Measurements from ENCODE around the gene NUP50.

The NUP50 gene

DNA sequence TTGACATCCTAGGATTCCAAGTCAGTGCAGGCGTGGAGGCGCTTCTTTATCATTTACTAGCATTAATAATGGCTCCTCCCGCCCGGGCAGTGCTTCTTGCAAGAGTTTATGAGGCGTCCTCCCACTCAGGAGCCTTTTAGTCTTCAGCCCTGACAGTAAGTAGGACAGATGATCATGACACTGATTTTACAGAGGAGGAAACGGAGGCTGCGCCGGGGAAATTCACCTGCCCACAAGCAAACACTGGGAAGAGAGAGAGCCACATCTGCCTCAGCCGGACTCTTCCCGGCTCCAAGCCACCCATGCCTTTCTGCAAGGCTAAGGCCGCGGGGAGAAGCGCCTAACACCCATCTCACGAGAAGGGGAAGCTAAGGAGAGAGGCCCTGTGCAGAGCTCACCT is 41.1 kb downstream of the NUP50 start:
- Histone ChIP-seq H3K79me2 (ENCODE audit: control insufficient read depth, insufficient read depth, low read length, poor library complexity) (peaks cover 7% of the 10 kb centered on the region), H2BK5ac (ENCODE audit: low read depth, low read length, poor library complexity) (no peak overlapping the region), H2BK120ac (ENCODE audit: insufficient read depth, low read length, poor library complexity) (no peak overlapping the region), H4K12ac (ENCODE audit: low read depth, low read length) (no peak overlapping the region), H3K4me2 (ENCODE audit: low read length) (no peak overlapping the region), H3K4ac (ENCODE audit: low read depth, low read length) (no peak overlapping the region), H3K9me3 (ENCODE audit: insufficient read depth, low read depth, low read length) (peaks cover 1% of the 10 kb centered on the region), H3K4me1 (ENCODE audit: control insufficient read depth in 1 of 2, insufficient read depth in 2 of 2, low read length in 2 of 2) (peaks cover 37 to 39% of the 10 kb centered on the region in 2 experiments), H2AK5ac (ENCODE audit: low read length) (no peak overlapping the region), H3K9ac (ENCODE audit: low read length) (no peak overlapping the region), H4K91ac (ENCODE audit: low read depth, low read length) (no peak overlapping the region), H3K4me3 (ENCODE audit: low read depth, low read length) (no peak overlapping the region), H3K23ac (ENCODE audit: low read length) (no peak overlapping the region), H3K14ac (ENCODE audit: low read length) (no peak overlapping the region), H3K36me3 (ENCODE audit: control insufficient read depth in 1 of 2, insufficient read depth in 2 of 2, low read length in 2 of 2) (peaks cover 25 to 31% of the 10 kb centered on the region in 2 experiments), H3K27ac (ENCODE audit: low read depth, low read length) (no peak overlapping the region), H4K8ac (ENCODE audit: low read depth, low read length) (no peak overlapping the region), H2BK12ac (ENCODE audit: low read length) (no peak overlapping the region), H2AFZ (ENCODE audit: insufficient read depth, low read length, poor library complexity) (no peak overlapping the region), H3K18ac (ENCODE audit: low read length) (no peak overlapping the region), H3K27me3 (ENCODE audit: insufficient read depth, low read length) (no peaks in the 10 kb centered on the region), H3K79me1 (ENCODE audit: low read length) (peaks cover 14% of the 10 kb centered on the region)
- WGBS (ENCODE audit: extremely low coverage, insufficient coverage, insufficient read length): no CpG with 5 or more reads among the region's 14 CpGs
- DNase-seq: no peak

DNA sequence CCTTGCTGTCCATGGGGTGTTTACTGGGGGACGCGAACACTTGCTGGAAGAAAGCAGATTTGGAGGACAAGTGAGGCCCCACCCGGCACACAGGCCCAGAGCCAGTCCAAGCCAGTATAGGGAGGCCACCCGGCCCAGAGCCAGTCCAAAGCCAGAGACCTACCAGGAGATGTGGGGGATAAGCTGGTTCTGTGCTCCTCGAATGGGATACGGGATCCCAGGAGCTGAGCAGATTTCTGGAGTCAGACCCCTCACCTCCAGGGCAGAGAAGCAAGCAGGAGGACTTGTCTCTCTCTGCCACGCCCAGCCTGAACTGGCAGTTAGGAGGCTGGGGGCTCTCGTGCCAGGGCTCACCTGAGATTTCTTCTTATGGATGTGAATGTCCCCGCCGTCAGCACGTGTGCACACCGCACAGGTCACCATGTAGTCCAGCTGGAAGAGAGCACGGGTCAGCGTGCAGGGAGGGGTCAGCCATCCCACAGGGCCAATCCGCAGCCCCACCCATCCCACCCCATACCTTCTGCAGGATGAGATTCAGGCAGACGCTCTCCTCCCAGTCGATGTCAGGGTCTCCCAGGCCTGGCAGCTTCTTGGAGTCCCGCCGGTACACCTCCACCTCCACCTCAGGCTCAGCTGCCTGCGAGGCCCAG is 41.7 kb downstream of the NUP50 start:
- no peak overlapping the region for H3K27ac ChIP-seq (ENCODE audit: low read depth, low read length)
- H3K79me1 ChIP-seq (ENCODE audit: low read length): peaks cover 10% of the 10 kb centered on the region
- H3K14ac ChIP-seq (ENCODE audit: low read length): no peak overlapping the region
- WGBS (ENCODE audit: extremely low coverage, insufficient coverage, insufficient read length): no CpG with 5 or more reads among the region's 20 CpGs
- H3K36me3 ChIP-seq (ENCODE audit: control insufficient read depth in 1 of 2, insufficient read depth in 2 of 2, low read length in 2 of 2): peaks cover 26 to 33% of the 10 kb centered on the region in 2 experiments
- H4K12ac ChIP-seq (ENCODE audit: low read depth, low read length): no peak overlapping the region
- H2BK120ac ChIP-seq (ENCODE audit: insufficient read depth, low read length, poor library complexity): no peak overlapping the region
- no peak overlapping the region for H3K4me3 ChIP-seq (ENCODE audit: low read depth, low read length)
- no peak for DNase-seq
- H3K18ac ChIP-seq (ENCODE audit: low read length): no peak overlapping the region
- H3K23ac ChIP-seq (ENCODE audit: low read length): no peak overlapping the region
- H2AFZ ChIP-seq (ENCODE audit: insufficient read depth, low read length, poor library complexity): no peak overlapping the region
- peaks cover 1% of the 10 kb centered on the region for H3K9me3 ChIP-seq (ENCODE audit: insufficient read depth, low read depth, low read length)
- no peak overlapping the region for H3K4me2 ChIP-seq (ENCODE audit: low read length)
- peaks cover 5% of the 10 kb centered on the region for H3K79me2 ChIP-seq (ENCODE audit: control insufficient read depth, insufficient read depth, low read length, poor library complexity)
- no peak overlapping the region for H3K9ac ChIP-seq (ENCODE audit: low read length)
- H3K4me1 ChIP-seq (ENCODE audit: control insufficient read depth in 1 of 2, insufficient read depth in 2 of 2, low read length in 2 of 2): peaks cover 38 to 40% of the 10 kb centered on the region in 2 experiments
- no peak overlapping the region for H2BK5ac ChIP-seq (ENCODE audit: low read depth, low read length, poor library complexity)
- no peak overlapping the region for H2AK5ac ChIP-seq (ENCODE audit: low read length)
- H3K27me3 ChIP-seq (ENCODE audit: insufficient read depth, low read length): no peaks in the 10 kb centered on the region
- H3K4ac ChIP-seq (ENCODE audit: low read depth, low read length): no peak overlapping the region
- no peak overlapping the region for H2BK12ac ChIP-seq (ENCODE audit: low read length)
- H4K8ac ChIP-seq (ENCODE audit: low read depth, low read length): no peak overlapping the region
- no peak overlapping the region for H4K91ac ChIP-seq (ENCODE audit: low read depth, low read length)

DNA sequence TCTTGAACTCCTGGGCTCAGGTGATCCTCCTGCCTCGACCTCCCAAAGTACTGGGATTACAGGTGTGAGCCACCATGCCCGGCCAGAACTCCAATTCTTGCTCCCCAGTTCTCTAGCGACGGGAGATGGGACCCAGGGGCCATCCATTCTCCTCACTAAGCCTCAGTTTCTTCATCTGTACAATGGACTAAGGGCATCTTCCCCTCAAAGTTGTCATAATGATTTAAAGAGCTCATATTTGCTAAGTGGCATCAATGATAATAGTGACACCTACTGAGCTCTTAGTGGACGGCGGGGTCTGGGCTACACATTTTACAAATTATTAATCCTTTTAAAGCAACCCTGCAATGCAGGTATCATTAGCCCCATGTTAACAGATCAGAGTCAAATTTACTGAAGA is 42.5 kb downstream of the NUP50 start:
- no peak overlapping the region for H3K23ac ChIP-seq (ENCODE audit: low read length)
- H4K91ac ChIP-seq (ENCODE audit: low read depth, low read length): no peak overlapping the region
- H3K4me3 ChIP-seq (ENCODE audit: low read depth, low read length): no peak overlapping the region
- H3K4ac ChIP-seq (ENCODE audit: low read depth, low read length): no peak overlapping the region
- H4K12ac ChIP-seq (ENCODE audit: low read depth, low read length): no peak overlapping the region
- H2BK120ac ChIP-seq (ENCODE audit: insufficient read depth, low read length, poor library complexity): no peak overlapping the region
- no peak overlapping the region for H3K14ac ChIP-seq (ENCODE audit: low read length)
- peaks cover 1% of the 10 kb centered on the region for H3K9me3 ChIP-seq (ENCODE audit: insufficient read depth, low read depth, low read length)
- no peak overlapping the region for H4K8ac ChIP-seq (ENCODE audit: low read depth, low read length)
- no peaks in the 10 kb centered on the region for H3K79me2 ChIP-seq (ENCODE audit: control insufficient read depth, insufficient read depth, low read length, poor library complexity)
- H3K9ac ChIP-seq (ENCODE audit: low read length): no peak overlapping the region
- H3K27ac ChIP-seq (ENCODE audit: low read depth, low read length): no peak overlapping the region
- no peak overlapping the region for H2BK5ac ChIP-seq (ENCODE audit: low read depth, low read length, poor library complexity)
- DNase-seq: no peak
- no peaks in the 10 kb centered on the region for H3K27me3 ChIP-seq (ENCODE audit: insufficient read depth, low read length)
- H3K18ac ChIP-seq (ENCODE audit: low read length): no peak overlapping the region
- peaks cover 10% of the 10 kb centered on the region for H3K79me1 ChIP-seq (ENCODE audit: low read length)
- WGBS (ENCODE audit: extremely low coverage, insufficient coverage, insufficient read length): no CpG with 5 or more reads among the region's 6 CpGs
- H3K36me3 ChIP-seq (ENCODE audit: control insufficient read depth in 1 of 2, insufficient read depth in 2 of 2, low read length in 2 of 2): peaks cover 27 to 38% of the 10 kb centered on the region in 2 experiments
- H2AFZ ChIP-seq (ENCODE audit: insufficient read depth, low read length, poor library complexity): no peak overlapping the region
- no peak overlapping the region for H2BK12ac ChIP-seq (ENCODE audit: low read length)
- H2AK5ac ChIP-seq (ENCODE audit: low read length): no peak overlapping the region
- peaks cover 30 to 32% of the 10 kb centered on the region in 2 experiments for H3K4me1 ChIP-seq (ENCODE audit: control insufficient read depth in 1 of 2, insufficient read depth in 2 of 2, low read length in 2 of 2)
- no peak overlapping the region for H3K4me2 ChIP-seq (ENCODE audit: low read length)

DNA sequence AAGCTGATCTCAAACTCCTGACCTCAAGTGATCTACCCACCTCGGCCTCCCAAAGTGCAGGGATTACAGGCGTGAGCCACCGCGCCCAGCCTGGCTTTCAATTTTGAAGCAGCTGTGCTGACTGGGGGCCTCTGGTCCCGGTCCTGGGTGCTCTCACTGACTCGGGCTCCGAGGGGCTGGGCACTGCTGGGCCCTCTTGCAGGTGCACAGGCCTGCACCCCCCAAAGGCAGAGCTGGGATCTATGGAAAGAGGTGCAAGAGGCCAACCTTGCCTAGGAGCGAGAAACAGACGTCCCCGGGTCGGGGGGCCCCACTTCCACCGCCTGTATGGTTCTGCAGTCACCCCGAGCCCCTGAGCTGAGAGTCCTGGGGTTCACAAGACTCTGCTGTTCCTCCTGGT is 43.8 kb downstream of the NUP50 start:
- Histone ChIP-seq H3K36me3 (ENCODE audit: control insufficient read depth in 1 of 2, insufficient read depth in 2 of 2, low read length in 2 of 2) (peaks cover 23 to 32% of the 10 kb centered on the region in 2 experiments), H2BK12ac (ENCODE audit: low read length) (no peak overlapping the region), H3K4me2 (ENCODE audit: low read length) (no peak overlapping the region), H4K8ac (ENCODE audit: low read depth, low read length) (no peak overlapping the region), H3K4me3 (ENCODE audit: low read depth, low read length) (no peak overlapping the region), H2BK5ac (ENCODE audit: low read depth, low read length, poor library complexity) (no peak overlapping the region), H2AFZ (ENCODE audit: insufficient read depth, low read length, poor library complexity) (no peak overlapping the region), H3K4ac (ENCODE audit: low read depth, low read length) (no peak overlapping the region), H3K27me3 (ENCODE audit: insufficient read depth, low read length) (no peaks in the 10 kb centered on the region), H3K14ac (ENCODE audit: low read length) (no peak overlapping the region), H3K18ac (ENCODE audit: low read length) (no peak overlapping the region), H2BK120ac (ENCODE audit: insufficient read depth, low read length, poor library complexity) (no peak overlapping the region), H3K27ac (ENCODE audit: low read depth, low read length) (no peak overlapping the region), H4K91ac (ENCODE audit: low read depth, low read length) (no peak overlapping the region), H3K9me3 (ENCODE audit: insufficient read depth, low read depth, low read length) (peaks cover 1% of the 10 kb centered on the region), H3K9ac (ENCODE audit: low read length) (no peak overlapping the region), H3K79me1 (ENCODE audit: low read length) (peaks cover 6% of the 10 kb centered on the region), H2AK5ac (ENCODE audit: low read length) (no peak overlapping the region), H3K79me2 (ENCODE audit: control insufficient read depth, insufficient read depth, low read length, poor library complexity) (no peaks in the 10 kb centered on the region), H4K12ac (ENCODE audit: low read depth, low read length) (no peak overlapping the region), H3K4me1 (ENCODE audit: control insufficient read depth in 1 of 2, insufficient read depth in 2 of 2, low read length in 2 of 2) (peaks cover 25% of the 10 kb centered on the region in 2 experiments), H3K23ac (ENCODE audit: low read length) (no peak overlapping the region)
- DNase-seq: no peak
- WGBS (ENCODE audit: extremely low coverage, insufficient coverage, insufficient read length): no CpG with 5 or more reads among the region's 13 CpGs
